ENCODE measurements around the gene DROSHA.
"Not testable (repeated sequence)": the region's sequence is repeated elsewhere in the genome, so short reads cannot be mapped to it uniquely, and the experiment has no call there.

DROSHA gene

GRCh38 chr5:31378136-31378535 lies 153.8 kb downstream of the DROSHA start:
- DNase-seq = no peak

DNA sequence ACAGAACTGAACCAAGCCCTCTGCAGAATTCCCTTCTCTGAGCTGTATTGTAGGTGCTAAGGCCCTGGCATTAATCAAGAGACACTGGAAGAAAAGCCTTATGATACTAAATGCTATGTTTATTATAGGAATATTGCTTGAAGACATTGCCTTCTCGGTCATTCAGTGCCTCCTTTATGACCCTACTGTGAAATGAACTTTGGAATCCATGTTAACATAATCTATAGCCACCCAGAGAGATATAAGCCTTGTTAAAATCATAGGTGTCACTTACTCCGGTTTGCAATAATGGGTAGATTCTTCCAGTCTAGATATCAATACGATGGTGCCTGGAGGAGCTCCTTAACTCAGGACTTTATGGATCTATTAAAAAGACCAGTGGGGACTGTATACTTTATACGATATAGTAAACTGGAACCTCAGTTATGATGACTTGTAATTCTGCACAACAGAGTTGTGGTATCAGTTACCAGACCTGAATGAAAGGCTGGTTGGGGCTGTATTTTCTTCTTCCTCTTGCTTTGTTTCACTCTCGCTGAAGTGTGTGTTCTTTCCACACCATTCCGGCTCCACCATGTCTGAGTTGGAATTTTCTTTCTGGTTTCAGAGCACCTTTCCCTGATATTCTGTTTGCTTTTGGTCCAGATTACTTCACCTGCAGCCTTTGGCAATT lies 154.5 kb downstream of the DROSHA start:
- no peak for DNase-seq

GRCh38 chr5:31375999-31376720 lies 155.7 kb downstream of the DROSHA start:
- DNase-seq = no peak

- no peak for DNase-seq
Measured at GRCh38 chr5:31372124-31372523, 159.8 kb downstream of the DROSHA start.

- DNase-seq = no peak
Measured at GRCh38 chr5:31366941-31367340, 165.0 kb downstream of the DROSHA start.

DNA sequence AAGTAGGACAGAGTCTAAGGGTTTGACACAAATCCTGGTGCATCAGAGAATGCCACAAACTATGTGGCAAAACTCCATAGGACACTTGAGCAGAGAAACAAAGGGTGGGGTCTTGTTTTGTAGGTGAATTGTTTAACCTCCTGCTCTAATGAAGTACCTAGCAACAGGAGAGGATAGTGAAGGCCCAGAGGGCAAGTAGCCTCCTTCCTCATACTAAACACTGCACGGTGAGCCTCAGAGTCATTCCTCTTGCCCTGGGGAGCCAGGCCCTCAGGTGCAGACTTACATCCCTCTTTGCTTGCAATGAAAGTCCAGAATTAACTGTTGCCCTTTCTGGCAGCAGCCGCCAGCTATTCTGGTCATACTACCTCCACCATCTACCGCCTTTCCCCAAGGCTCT lies 166.1 kb downstream of the DROSHA start:
- no peak for DNase-seq

GRCh38 chr5:31364881-31365636 lies 166.8 kb downstream of the DROSHA start:
- DNase-seq = no peak

GRCh38 chr5:31362931-31363568 lies 168.8 kb downstream of the DROSHA start:
- DNase-seq = no peak

DNA sequence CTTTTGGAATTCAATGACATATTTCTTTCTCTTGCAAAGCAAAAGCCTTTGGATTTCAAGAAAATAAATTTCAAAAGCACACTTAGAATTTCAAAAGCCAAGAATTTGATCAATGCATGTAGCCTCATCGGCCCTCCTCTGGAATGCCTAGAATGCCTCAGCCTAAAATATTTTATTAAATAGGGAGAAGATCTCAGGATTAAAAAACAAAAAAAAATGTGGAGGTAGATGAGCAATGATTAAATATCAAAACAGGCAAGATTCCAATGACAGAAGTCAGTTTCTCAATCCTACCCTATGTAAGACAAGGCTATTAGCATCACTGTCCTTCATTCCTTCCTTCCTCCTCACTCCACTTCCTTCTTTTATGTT lies 169.4 kb downstream of the DROSHA start:
- DNase-seq = no peak

- DNase-seq = not testable (repeated sequence)
Measured at GRCh38 chr5:31361704-31362528, 170.0 kb downstream of the DROSHA start.

DNA sequence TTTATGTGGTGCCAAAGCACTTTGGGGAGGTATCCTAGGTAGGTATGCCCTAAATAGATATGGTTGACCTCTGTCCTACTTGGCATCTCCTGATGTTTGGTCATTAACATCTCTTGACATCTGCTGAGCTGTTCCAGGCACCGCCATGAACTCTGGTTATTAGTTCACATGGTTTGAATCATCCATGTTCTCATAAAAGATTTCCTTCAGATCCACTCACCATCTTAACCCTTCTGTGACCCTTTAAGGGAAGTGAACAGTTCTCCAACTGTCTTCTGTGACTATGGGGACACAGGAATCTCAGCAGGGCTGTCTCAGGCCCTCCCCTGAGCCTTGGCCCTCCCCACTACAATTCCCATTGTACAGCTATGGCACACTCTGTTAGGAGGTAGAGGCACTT lies 170.7 kb downstream of the DROSHA start:
- DNase-seq = no peak

DNA sequence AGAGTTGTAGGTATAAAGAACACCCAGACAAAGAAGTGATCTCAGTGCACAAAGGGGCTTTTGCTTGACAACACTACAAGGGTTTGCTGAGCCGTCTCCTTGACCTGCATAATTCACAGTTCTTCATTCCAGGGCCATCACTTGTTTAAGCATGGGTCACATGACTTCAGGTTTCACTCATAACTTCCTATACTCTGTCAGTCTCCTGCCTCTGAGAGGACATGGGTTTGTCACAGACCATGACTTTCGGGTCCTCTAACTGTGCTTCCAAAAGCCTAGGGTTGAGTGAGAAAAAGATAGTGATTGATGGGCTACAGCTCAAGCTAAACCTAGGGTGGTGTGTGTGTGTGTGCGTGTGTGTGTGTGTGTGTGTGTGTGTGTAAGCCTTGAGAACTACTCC lies 172.1 kb downstream of the DROSHA start:
- no peak for DNase-seq

- no peak for DNase-seq
Measured at GRCh38 chr5:31357038-31357437, 174.9 kb downstream of the DROSHA start.

DNA sequence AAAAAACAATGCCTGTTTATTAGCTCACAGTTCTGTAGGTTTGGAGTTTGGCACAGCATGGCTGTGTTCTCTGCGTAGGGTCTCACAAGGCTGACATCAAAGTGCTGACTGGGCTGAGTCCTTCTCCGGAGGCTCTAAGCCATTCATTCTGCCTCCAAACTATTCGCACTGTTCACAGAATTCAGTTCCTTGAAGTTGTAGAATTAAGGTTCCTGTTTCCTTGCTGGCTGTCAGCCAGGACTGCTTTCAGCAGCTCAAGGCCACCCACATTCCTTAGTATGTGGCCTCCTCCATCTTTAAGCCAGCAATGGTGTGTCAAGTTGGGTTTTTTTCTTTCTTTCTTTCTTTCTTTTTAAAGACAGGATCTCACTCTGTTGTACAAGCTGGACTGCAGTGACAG lies 176.6 kb downstream of the DROSHA start:
- DNase-seq = no peak

Measured in CD4-positive, alpha-beta T cell treated with Interleukin-4 for 4 hours (primary cell).